IPS DF 4.7 (cell line): ENCODE results near the gene NAMPT.
"Not testable (repeated sequence)": the region's sequence is repeated elsewhere in the genome, so short reads cannot be mapped to it uniquely, and the experiment has no call there.

Source experiments
- DNase-seq: peaks from one replicate; pipeline ENCODE4 v3.0.0-alpha.2; 2013; ENCODE audit warnings: low spot score; ENCODE audit errors: extremely low read depth

NAMPT gene

DNA sequence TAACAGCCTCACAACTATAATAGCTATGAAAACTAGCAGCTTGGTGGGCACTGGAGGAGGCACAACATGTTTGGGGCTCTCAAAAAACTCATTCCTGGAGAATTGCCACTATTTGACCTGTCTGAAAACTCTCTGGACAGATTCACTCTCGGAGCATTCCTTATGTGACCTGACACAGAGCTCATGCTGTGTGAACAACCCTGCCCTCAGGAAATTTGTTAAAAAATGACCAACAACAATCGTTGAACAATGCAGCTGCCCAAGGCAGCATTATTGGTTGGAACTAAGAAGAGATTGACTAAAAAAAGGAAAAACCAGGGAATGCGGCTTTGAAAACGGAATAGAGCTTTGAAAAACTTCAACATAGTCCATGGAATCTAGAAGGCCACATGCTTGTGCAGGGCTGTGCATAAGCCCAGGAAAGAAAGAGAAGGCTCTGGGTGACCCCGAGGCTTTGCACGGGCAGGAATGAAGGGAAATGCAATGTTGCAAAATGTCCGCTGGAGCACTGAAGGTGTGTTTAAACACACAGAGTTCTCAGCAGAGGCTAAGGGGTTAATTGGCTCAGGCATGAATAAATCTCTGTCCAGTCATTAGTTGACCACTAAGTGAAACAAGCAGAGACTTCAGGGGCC is 52.8 kb downstream of the NAMPT start:
- DNase-seq, result no peak

DNA sequence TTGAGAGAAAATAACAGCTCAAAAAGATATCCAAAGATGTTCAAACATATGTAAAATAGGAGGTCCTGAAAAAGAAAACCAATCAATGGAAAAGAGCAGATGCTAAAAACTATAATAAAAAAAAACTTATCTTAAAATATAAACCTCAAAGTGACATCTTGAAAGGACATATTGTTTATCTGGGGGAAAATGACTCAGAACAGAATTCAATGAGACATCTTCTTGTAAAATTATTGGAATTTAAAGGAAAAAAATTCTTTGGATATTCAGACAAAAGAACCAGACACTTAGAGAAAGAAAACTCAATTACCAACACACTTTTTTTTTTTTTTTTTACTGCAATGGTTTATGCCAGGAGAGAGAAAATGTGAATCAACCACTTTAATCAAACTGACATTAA is 58.9 kb downstream of the NAMPT start:
- no peak for DNase-seq

DNA sequence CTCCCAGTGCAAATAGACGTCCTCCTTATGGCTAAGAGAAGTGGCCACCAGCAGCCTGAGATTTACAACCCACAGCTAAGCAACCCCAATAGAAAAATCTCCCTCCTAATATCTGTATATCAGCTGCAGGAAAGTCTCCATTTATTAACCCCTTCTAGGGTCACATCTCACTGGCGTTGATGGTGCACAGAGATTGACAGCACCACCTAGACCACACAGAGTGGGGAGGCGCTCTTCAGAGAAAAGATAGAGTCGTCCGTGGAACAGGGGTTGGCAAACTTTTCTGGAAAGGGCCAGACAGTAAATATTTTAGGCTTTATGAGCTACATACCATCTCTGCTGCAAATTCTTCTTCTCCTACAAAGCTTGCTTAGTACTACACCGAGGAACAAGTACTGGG is 60.0 kb downstream of the NAMPT start:
- DNase-seq, result no peak

DNA sequence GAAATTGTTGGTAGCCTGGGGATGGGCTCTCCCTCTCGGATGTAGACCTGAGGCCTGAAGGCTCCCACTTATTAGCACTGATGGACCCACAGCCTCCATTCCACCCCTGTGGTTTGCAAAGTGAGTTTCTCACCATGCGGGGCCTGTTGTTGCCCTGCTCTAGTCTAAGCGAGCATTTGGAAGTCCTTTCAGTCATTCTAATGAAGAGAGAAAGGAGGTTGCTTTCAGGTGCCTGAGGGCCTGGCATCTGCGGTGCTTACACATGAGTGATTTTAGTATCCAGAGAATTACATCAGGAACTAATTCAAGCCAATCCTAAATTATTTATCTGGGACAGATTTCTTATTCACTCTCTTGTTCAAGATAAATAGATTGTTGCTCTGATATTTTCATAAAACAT is 61.6 kb downstream of the NAMPT start:
- no peak for DNase-seq

DNA sequence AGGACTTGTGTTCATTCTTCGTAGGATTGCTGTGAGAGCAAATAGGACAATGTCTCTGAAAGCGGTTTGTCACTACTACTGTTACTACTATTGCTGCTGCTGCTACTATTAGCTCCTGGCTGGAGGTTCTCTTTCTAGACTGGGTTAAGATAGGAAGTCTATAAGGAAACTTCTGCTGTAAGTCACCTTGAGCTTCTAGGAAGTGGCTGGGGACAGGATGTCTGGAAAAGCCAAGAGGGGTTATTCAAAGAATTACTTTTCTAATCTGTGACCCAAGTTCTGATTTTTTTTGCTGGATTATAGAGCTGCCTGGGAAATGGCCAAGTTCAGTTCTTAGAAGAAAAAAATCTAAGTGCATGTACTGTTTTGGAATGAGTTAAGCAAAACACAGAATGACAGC is 62.2 kb downstream of the NAMPT start:
- no peak for DNase-seq

DNA sequence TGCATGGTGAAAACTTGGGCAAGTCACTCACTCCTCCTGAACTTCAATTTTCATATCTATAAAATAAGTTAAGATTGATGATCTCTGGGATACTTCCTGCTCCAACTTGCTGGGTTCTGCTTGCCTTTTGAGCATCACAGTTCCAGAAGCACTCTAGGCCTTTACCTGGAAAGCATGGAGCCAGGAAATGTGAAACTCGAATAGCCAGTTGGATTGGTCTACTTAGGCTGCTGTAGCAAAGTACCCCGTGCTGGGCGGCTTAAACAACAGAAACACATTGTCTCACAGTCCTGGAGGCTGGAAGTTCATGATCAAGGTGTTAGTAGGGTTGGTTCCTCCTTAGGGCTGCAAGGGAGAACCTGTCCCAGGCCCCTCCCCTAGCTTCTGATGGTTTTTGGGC is 64.5 kb downstream of the NAMPT start:
- DNase-seq, result no peak

DNA sequence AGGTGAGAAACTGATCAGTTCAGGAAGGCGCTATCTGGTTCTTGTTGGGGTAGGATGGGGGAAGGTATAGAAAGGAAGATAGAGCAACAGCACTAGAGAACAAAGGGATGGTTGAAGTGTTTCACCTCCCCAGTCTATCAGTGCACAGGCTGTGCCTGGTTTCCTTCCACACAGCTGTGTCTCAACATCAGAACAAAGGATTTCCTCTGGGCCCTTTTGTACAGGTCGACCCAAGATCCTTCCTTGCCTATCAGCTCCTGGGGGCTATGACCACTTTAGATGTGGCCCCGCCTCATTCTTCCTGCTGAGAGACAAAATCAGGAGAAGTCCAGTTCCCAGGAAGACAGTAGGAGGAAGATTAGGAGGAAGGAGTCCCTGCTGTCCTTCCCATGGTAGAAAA is 65.6 kb downstream of the NAMPT start:
- DNase-seq, result no peak

DNA sequence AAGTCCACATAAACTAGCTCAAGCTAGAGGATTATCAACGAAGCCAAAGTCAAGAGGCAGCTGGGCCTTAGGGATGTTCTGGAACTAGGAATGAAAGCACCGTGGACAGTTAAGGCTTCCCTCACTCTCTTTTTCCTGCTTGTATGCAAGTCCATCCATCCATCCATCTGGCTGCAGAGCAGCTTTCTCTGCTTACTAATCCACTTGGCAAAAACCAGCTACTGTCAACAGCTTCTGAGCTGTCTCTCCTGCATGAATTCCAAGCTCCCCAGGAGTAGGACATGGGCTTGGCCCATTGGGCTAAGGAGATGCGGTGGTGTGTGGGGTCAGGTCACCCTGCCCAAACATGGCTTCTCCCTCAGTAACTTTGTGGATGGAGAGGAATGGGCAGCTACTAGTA is 66.2 kb downstream of the NAMPT start:
- no peak for DNase-seq

DNA sequence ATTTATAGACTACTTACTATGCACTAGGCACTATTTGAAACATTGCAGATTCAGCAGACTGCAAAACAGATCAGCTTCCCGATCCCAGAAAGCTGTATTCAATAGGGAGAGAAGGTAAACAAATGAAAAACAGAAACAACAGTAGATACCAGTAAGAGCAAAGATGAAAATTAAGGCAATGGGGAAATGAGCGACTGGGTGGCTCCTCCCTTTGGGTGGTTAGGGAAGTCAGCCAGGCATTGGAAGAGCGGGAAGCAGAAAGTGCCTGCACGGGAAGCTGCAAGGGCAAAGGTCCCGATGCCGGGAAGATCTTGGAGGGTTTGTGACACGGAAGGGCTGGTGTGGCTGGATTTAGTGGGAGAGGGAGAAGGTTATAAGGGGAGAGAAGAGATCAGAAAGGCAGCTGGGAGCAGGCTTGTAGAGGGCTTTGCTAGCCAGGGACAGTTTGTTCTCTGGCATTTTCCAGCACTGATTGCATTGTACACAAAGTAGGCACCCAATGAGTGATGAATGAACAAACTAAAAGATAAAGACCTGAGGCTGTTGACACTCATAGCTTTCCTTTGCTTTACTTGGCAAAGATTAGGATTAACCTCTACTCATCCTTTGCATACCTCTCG is 67.8 kb downstream of the NAMPT start:
- DNase-seq, result no peak

DNA sequence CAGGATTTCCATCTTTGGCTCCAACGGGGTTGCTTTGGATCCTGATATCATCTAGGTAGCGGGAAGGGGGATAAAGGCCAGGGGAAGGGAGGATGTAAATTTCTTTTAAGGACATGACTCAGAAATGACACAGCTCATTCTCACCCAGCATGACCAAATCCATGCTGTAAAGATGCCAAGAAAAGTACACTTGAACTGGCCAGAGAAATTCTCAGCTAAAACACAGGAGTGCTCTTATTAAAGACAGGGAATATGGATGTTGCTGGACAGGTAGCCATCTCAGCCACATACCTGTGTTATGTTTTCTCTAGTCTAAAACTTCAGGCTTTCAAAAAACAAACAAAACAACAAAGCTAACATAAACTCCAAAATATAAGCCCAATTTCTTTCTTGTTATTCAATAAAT is 68.3 kb downstream of the NAMPT start:
- no peak for DNase-seq

DNA sequence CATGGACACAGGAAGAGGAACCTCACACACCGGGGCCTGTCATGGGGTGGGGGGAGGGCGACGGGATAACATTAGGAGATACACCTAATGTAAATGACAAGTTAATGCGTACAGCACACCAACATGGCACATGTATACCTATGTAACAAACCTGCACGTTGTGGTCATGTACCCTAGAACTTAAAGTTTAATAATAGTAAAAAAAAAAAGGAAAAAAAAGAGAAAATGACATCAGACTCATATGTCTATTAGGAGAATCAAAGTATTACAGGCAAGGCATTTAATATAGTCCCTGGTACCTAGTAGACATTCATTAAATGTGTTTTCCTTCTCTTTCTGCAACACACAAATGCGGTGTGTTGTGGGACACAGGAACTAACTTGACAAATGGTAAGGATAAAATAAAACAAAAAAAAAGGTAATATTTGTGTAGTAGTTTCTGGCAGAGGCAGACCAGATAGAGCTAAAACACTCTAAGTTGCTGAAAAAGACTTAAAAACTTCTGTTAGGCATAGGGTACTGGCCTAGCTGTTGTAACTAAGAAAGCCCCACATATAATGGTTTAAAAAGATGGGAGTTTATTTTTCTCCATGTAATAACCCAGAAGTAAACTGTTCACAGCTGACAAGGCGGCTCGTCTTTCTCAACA is 68.8 kb downstream of the NAMPT start:
- no peak for DNase-seq

DNA sequence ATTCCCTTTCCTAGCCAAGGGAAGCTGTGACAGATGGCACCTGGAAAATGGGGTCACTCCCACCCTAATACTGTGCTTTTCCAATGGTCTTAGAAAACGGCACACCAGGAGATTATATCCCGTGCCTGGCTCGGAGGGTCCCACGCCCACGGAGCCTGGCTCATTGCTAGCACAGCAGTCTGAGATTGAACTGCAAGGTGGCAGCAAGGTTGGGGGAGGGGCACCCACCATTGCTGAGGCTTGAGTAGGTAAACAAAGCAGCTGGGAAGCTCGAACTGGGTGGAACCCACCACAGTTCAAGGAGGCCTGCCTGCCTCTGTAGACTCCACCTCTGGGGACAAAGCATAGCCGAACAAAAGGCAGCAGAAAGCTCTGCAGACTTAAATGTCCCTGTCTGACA is 75.8 kb downstream of the NAMPT start:
- not testable (repeated sequence) for DNase-seq

DNA sequence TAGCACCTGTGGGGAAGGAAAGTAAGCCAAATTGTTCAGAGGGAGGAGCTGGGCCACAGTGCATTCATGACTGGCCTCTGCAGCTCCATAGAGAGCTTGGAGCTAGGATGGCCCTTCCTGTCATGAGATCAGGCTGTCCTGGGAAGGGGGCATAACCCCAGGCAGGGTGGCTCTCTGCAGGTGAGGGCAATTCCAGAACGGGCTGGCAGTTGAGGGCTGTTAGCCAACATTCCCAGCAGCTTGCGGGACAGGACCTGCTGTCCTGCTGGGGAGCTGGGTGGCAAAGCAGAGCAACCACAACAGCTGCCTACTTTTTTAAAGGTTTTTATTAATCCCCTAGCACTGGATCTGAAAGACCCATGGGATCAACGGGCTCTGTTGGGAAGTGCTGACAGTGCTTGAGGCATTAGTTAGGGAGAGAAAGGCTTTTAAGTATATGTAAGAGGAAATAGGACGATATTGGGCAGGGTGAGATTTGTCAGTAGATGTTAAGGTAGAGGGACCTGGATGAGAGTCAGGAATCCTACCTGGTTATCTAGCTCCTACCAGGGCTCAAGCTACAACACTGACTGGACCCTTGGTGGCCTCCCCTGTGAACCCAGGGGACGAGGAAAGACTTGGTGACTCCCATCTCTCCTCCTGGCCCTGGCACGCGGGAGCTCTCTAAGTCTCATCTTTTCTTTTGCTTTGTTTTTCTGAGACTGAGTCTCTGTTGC is 77.8 kb downstream of the NAMPT start:
- DNase-seq, result no peak

DNA sequence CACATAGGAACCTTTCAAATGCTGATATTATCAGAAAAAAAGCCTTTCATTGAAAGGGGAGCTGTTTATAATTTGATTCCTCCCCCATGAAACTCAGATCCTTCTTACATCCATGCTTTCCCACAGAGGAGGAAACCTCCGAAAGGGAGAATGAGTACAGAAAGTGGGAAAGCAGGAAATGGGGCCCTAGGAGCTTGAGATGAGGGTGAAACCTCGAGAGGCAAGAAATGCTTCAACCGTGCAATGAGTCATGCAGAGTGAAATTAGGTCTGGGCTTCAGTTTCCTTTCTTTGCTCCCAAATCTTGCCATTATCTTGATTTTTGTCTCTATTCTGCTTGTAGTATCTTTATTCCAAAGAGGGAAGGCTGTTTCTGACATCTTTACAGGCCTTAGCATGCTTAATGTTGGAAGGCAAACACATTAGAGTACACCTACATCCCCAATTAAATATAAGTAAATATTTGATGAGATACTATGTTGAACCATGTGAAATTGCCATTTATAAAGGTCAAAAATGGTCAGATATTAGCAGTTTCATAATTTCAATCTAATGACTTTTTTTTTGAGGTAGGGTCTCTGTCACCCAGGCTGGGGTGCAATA is 79.1 kb downstream of the NAMPT start:
- no peak for DNase-seq

DNA sequence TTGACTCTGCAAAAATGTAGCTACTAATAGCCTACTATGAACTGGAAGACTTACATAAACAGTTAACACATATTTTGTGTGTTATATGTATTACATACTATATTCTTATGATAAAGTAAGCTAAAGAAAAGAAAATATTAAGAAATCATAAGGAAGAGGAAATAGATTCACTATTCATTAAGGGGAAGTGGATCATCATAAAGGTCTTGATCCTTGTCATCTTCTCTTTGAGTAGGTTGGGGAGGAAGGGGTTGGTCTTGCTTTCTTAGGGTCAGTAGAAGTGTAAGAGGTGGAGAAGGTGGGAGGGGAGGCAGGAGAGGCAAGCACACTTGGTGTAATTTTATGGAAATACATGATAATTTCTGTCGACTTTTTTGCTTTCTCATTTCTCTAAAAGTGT is 81.3 kb downstream of the NAMPT start:
- no peak for DNase-seq

DNA sequence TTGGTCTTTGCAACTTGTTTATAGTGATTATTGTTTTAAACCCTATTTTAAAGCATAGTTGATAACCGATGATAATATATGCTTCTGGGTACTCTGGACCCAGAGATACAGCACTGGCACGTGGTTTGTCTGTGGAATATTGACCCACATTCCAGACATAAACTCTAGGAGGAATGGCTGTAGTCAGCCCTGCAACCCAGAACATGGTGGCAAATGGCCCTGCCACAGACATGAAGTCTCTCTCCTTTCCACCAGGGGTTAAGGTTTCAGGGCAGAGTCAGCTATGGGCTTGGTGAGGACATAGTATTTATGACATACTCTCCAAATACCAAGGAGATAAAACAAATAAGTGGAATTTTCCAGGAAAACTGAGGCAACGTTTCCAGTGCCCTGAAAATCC is 83.6 kb downstream of the NAMPT start:
- DNase-seq, result no peak

DNA sequence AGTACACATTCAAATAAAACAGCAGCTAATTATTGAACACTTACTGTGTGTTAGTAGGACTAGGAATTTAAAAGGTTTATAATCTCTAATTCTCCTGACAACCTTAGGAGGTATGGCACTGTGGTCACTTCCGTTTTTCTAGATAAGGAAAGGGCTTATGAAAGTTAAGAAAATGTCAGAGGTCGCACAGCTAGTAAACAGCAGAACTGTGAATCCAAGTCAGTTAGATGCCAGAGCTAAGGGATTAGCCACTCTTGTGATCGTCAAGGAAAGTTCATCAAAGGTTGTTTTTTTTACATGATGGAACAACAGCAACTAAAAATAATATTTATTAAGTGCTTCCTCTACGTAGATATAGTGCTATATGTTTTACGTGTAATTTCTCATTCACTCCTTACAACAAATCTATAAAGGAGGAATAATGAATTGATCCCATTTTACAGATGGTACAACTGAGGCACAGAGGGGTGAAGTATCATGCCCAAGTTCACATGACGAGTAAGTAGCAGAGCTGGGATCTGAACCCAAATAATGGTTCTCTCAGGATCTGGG is 84.9 kb downstream of the NAMPT start:
- DNase-seq, result no peak

DNA sequence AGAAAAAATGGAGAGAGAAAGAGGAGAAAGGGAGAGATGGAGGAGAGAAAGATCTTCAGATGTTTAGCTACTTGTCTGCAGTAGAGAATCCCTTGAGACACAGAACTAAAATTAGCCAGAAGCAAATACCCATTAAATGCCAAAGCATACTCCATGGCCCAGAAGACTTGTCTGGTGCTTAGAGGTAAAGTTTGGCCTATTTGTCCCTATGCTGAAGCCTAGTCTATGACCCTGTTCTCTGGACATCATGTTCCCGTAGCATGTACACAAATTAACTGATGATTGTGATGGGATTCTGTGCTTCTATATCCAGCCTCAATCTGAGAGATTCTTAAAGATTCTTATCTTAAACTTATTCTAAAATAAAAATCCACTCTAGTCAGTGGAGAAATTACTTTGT is 85.8 kb downstream of the NAMPT start:
- no peak for DNase-seq
